ENCODE results near the gene POU2F2. TPM values are rescaled to one million over a fixed set of nuclear protein-coding genes. Genes with fewer than 3 reads are reported as not detected.

Gene POU2F2
- total and polyA plus RNA-seq, 10 of the 15 experiments (the other 5 are each of a cell fraction or from before 2014, with no cell fraction given) = 4.4 to 62.4 (median 37.9) TPM

DNA sequence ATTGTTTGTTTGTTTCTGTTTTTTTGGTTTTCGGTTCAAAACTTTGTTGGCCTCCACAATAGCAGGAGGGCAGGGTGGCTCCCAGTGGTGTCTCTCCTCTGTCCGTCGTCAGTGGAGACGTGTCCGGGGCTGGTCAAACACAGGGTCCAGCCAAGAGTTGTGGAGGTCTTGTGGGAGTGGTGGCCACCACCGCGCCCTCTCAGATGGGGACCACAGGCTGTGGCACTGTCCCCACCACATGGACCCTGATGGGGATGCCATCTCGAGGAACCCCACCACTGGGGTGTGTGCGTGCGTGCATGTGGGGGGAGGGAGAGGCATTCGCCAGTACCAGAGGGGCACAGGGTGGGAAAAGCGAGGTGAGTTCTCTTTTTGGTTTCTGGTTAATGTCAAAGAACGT, 42.5 kb downstream of the POU2F2 start:
- Histone ChIP-seq H3K27ac (ENCODE audit: control insufficient read depth, insufficient read depth) (no peak overlapping the region), H4K20me1 (ENCODE audit: control insufficient read depth, insufficient read depth) (no peaks in the 10 kb centered on the region), H3K4me2 (ENCODE audit: control insufficient read depth, insufficient read depth) (no peak overlapping the region), H3K9ac (ENCODE audit: control insufficient read depth, insufficient read depth, low read length) (no peak overlapping the region), H3K79me2 (ENCODE audit: control insufficient read depth, insufficient read depth, low read length) (no peaks in the 10 kb centered on the region), H3K27me3 (replicated peaks in 1 of 2; ENCODE audit: control insufficient read depth in 2 of 2, insufficient read depth in 2 of 2, low read length in 1 of 2) (no peaks in the 10 kb centered on the region), H3K4me3 (no peak overlapping the region), H2AFZ (ENCODE audit: control insufficient read depth, low read depth, low read length) (no peak overlapping the region), H3K36me3 (ENCODE audit: control insufficient read depth in 2 of 2, insufficient read depth in 2 of 2, low read length in 1 of 2) (peaks cover 8 to 14% of the 10 kb centered on the region in 2 experiments; a peak in 3 of 4 replicates), H3K9me3 (replicated peaks; ENCODE audit: control insufficient read depth, insufficient read depth, low read length) (no peaks in the 10 kb centered on the region), H3K4me1 (ENCODE audit: control insufficient read depth, insufficient read depth, low read length) (peaks cover 40% of the 10 kb centered on the region)
- in situ Hi-C loops (cut with MboI) = no loop called here
- ChIA-PET SMC1A (ENCODE audit: uncharacterized antibody, unreplicated experiment) (no interaction called here), RAD21 (ENCODE audit: unreplicated experiment) (no interaction called here), POLR2A (no interaction called here), CTCF (interaction anchor here (1.1 kb wide), 1 partner anchor 22 kb away, joined by 3 read pairs; no protein-coding TSS in a partner anchor)
- TF ChIP-seq POLR2A (IDR thresholded peaks at IDR 0.05; ENCODE audit: low read depth, low read length) (peak; percentile 55; the same call in 1 of the 2 replicates), HCFC1 (IDR thresholded peaks at IDR 0.05; ENCODE audit: low read length) (no peak), BRCA1 (IDR thresholded peaks at IDR 0.05; ENCODE audit: low read depth, low read length) (no peak)
- no peak for DNase-seq (ENCODE audit: low read depth, low spot score)
- ATAC-seq = no peak
- WGBS (ENCODE audit: insufficient coverage, insufficient replicate concordance, low lambda C conversion rate, missing lambda C conversion rate) = 92% methylated on average over 13 of the region's 13 CpGs
- no peak for FAIRE-seq
- intact Hi-C loops (cut with micrococcal nuclease; ENCODE audit: unreplicated experiment) = no loop called here
- BruUV-seq (replicated peaks) = no TSS peak

DNA sequence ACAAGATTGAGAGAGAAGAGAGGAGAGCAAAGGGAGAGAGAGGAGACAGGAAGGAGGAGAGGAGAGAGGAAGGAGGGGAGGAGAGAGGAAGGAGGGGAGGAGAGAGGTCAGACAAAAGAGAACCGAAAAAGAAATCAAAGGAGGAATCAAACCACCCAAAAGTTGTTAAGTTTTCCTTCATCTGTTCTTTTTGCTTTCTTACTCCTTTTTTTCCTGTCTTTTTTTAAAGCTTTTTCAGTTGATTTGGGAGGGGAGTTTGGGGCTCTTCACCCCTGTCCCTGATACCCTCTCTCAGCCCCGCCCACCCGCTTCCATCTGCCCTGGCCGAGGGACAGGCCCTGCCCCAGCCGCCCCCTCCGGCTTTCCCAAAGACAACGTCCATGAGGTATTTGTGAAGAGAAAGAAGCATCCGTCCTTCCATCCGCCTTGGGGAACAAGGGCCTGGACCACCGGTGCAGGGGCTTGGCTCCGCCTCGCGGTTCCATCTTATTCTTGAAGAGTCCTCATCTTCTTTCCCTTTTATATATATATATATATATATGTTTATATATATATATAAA, 43.0 kb downstream of the POU2F2 start:
- ATAC-seq = no peak
- Histone ChIP-seq H2AFZ (ENCODE audit: control insufficient read depth, low read depth, low read length) (no peak overlapping the region), H3K27me3 (replicated peaks in 1 of 2; ENCODE audit: control insufficient read depth in 2 of 2, insufficient read depth in 2 of 2, low read length in 1 of 2) (no peaks in the 10 kb centered on the region), H3K27ac (ENCODE audit: control insufficient read depth, insufficient read depth) (no peak overlapping the region), H3K36me3 (ENCODE audit: control insufficient read depth in 2 of 2, insufficient read depth in 2 of 2, low read length in 1 of 2) (peaks cover 7 to 12% of the 10 kb centered on the region in 2 experiments; a peak in 3 of 4 replicates), H3K9me3 (replicated peaks; ENCODE audit: control insufficient read depth, insufficient read depth, low read length) (no peaks in the 10 kb centered on the region), H3K4me2 (ENCODE audit: control insufficient read depth, insufficient read depth) (no peak overlapping the region), H4K20me1 (ENCODE audit: control insufficient read depth, insufficient read depth) (no peaks in the 10 kb centered on the region), H3K9ac (ENCODE audit: control insufficient read depth, insufficient read depth, low read length) (no peak overlapping the region), H3K79me2 (ENCODE audit: control insufficient read depth, insufficient read depth, low read length) (no peaks in the 10 kb centered on the region), H3K4me3 (no peak overlapping the region), H3K4me1 (ENCODE audit: control insufficient read depth, insufficient read depth, low read length) (peaks cover 40% of the 10 kb centered on the region)
- 70% methylated on average over 13 of the region's 13 CpGs for WGBS (ENCODE audit: insufficient coverage, insufficient replicate concordance, low lambda C conversion rate, missing lambda C conversion rate)
- BruUV-seq (replicated peaks) = no TSS peak
- CTCF ChIA-PET = no interaction called here
- SMC1A ChIA-PET (ENCODE audit: uncharacterized antibody, unreplicated experiment) = no interaction called here
- POLR2A ChIA-PET = no interaction called here
- DNase-seq (ENCODE audit: low read depth, low spot score) = no peak
- TF ChIP-seq TAF1 (IDR thresholded peaks at IDR 0.05; ENCODE audit: borderline replicate concordance, low read depth, low read length) (no peak), ZZZ3 (IDR thresholded peaks at IDR 0.05; ENCODE audit: control insufficient read depth, insufficient read length, low read depth) (no peak), POLR2AphosphoS5 (IDR thresholded peaks at IDR 0.05; ENCODE audit: low read length) (0 out of 2 replicates have a peak, but pooled peaks have one; percentile 1)
- intact Hi-C loops (cut with micrococcal nuclease; ENCODE audit: unreplicated experiment) = no loop called here
- in situ Hi-C loops (cut with MboI) = no loop called here
- RAD21 ChIA-PET (ENCODE audit: unreplicated experiment) = no interaction called here
- peak; percentile 65 for FAIRE-seq

Data from GM12878 (cell line).